ENCODE measurements around the gene RIN3. TPM values are rescaled to one million over a fixed set of nuclear protein-coding genes. Genes with fewer than 3 reads are reported as not detected.

The RIN3 gene
- polyA plus RNA-seq, 3 donors: 42.8 to 144 (median 54.6) TPM

- Histone ChIP-seq H3K36me3 (replicated peaks in 1 of 2; ENCODE audit: control insufficient read depth in 1 of 2, insufficient read depth in 2 of 2, low read length in 2 of 2) (peaks cover 7 to 44% of the 10 kb centered on the region in 2 donors), H3K27me3 (ENCODE audit: control insufficient read depth in 2 of 2, insufficient read depth in 2 of 2, low read length in 2 of 2) (no peaks in the 10 kb centered on the region), H3K9ac (ENCODE audit: insufficient read depth, low read length, poor library complexity, severe bottlenecking) (no peak overlapping the region), H4K20me1 (ENCODE audit: insufficient read depth, low read length) (peaks cover 72% of the 10 kb centered on the region), H3K9me3 (replicated peaks in 1 of 2; ENCODE audit: control insufficient read depth in 1 of 2, insufficient read depth in 1 of 2, low read length in 2 of 2) (peaks cover 23 to 28% of the 10 kb centered on the region in 2 donors), H3K4me3 (replicated peaks in 1 of 3; ENCODE audit: low read depth in 2 of 3, low read length in 3 of 3) (no peak overlapping the region), H3K79me2 (ENCODE audit: insufficient read depth, low read length) (peaks cover 13% of the 10 kb centered on the region), H2AFZ (ENCODE audit: insufficient read depth, low read depth, low read length, poor library complexity, severe bottlenecking) (no peak overlapping the region), H3K4me1 (ENCODE audit: control insufficient read depth in 1 of 2, insufficient read depth in 2 of 2, low read length in 2 of 2) (peaks cover 50 to 61% of the 10 kb centered on the region in 2 donors), H3K27ac (ENCODE audit: low read depth in 1 of 2, low read length in 2 of 2) (peak overlapping the region; percentile 0 to 57), H3K4me2 (replicated peaks; ENCODE audit: extremely low read depth, low read length, poor library complexity, severe bottlenecking) (no peak overlapping the region)
- no peak for TF ChIP-seq CTCF (IDR thresholded peaks at IDR 0.05)
- no peak overlapping the region for H3K4me3 Mint-ChIP-seq
- peak overlapping the region in 6 of 7 donors; percentile 41 to 89 (median 72) for H3K27ac Mint-ChIP-seq
- peaks cover 23 to 32% (median 29%) of the 10 kb centered on the region in 7 donors for H3K9me3 Mint-ChIP-seq
- H3K36me3 Mint-ChIP-seq: peaks cover 43 to 60% of the 10 kb centered on the region in 2 donors
- peak in 1 of 3 donors; percentile 15 for DNase-seq
- 92% methylated on average over 2 of the region's 2 CpGs for WGBS (ENCODE audit: insufficient coverage)
- H3K4me1 Mint-ChIP-seq: peaks cover 58% of the 10 kb centered on the region
- intact Hi-C loops (cut with micrococcal nuclease): no loop called here
- H3K27me3 Mint-ChIP-seq (ENCODE audit: low read depth in 3 of 3): peaks cover 0 to 4% (median 0%) of the 10 kb centered on the region in 3 donors
Measured at GRCh38 chr14:92630367-92630766, 116.8 kb downstream of the RIN3 start.

GRCh38 chr14:92631098-92631497, 117.5 kb downstream of the RIN3 start:
- Mint-ChIP-seq H3K27me3 (ENCODE audit: low read depth in 3 of 3) (peaks cover 0 to 4% (median 0%) of the 10 kb centered on the region in 3 donors), H3K36me3 (peaks cover 41 to 60% of the 10 kb centered on the region in 2 donors), H3K4me3 (no peak overlapping the region), H3K27ac (peak overlapping the region in 4 of 7 donors; percentile 57 to 89 (median 68)), H3K4me1 (peaks cover 62% of the 10 kb centered on the region), H3K9me3 (peaks cover 17 to 25% (median 22%) of the 10 kb centered on the region in 7 donors)
- peaks cover 50 to 61% of the 10 kb centered on the region in 2 donors for H3K4me1 ChIP-seq (ENCODE audit: control insufficient read depth in 1 of 2, insufficient read depth in 2 of 2, low read length in 2 of 2)
- no peak overlapping the region for H2AFZ ChIP-seq (ENCODE audit: insufficient read depth, low read depth, low read length, poor library complexity, severe bottlenecking)
- TF ChIP-seq CTCF (IDR thresholded peaks at IDR 0.05): no peak
- peaks cover 7 to 41% of the 10 kb centered on the region in 2 donors for H3K36me3 ChIP-seq (replicated peaks in 1 of 2; ENCODE audit: control insufficient read depth in 1 of 2, insufficient read depth in 2 of 2, low read length in 2 of 2)
- intact Hi-C loops (cut with micrococcal nuclease): no loop called here
- no peak overlapping the region for H3K4me2 ChIP-seq (replicated peaks; ENCODE audit: extremely low read depth, low read length, poor library complexity, severe bottlenecking)
- no peak overlapping the region for H3K4me3 ChIP-seq (replicated peaks in 1 of 3; ENCODE audit: low read depth in 2 of 3, low read length in 3 of 3)
- WGBS (ENCODE audit: insufficient coverage): 95% methylated on average over 4 of the region's 4 CpGs
- H3K79me2 ChIP-seq (ENCODE audit: insufficient read depth, low read length): peaks cover 19% of the 10 kb centered on the region
- peaks cover 20 to 22% of the 10 kb centered on the region in 2 donors for H3K9me3 ChIP-seq (replicated peaks in 1 of 2; ENCODE audit: control insufficient read depth in 1 of 2, insufficient read depth in 1 of 2, low read length in 2 of 2)
- no peak for DNase-seq
- no peak overlapping the region for H3K9ac ChIP-seq (ENCODE audit: insufficient read depth, low read length, poor library complexity, severe bottlenecking)
- no peaks in the 10 kb centered on the region for H3K27me3 ChIP-seq (ENCODE audit: control insufficient read depth in 2 of 2, insufficient read depth in 2 of 2, low read length in 2 of 2)
- peak overlapping the region in 1 of 2 donors; percentile 57 for H3K27ac ChIP-seq (ENCODE audit: low read depth in 1 of 2, low read length in 2 of 2)
- H4K20me1 ChIP-seq (ENCODE audit: insufficient read depth, low read length): peaks cover 69% of the 10 kb centered on the region
